Measurements from ENCODE around the gene P4HA1.

The P4HA1 gene

GRCh38 chr10:72980348-72980747, 116.3 kb downstream of the P4HA1 start:
- no peak for DNase-seq (ENCODE audit: low spot score)

DNA sequence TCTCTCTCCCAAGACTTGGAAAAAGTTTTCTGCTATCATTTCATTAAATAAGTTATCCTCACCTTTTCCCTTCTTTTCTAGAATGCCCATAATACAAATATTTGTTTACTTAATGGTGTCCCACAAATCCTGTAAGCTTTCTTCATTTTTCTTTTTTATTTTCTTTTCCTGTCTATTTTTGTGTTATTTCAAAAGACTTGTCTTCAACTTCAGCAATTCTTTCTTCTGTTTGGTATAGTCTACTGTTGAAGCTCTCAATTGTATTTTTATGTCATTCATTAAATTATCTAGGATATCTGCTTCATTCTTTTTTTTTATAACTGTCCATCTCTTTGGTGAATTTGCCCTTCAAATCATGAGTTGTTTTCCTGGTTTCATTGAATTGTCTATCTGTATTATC, 117.0 kb downstream of the P4HA1 start:
- no peak for DNase-seq (ENCODE audit: low spot score)

GRCh38 chr10:72976886-72977285, 119.8 kb downstream of the P4HA1 start:
- DNase-seq (ENCODE audit: low spot score) = no peak
